GM19452 (cell line): ENCODE measurements around the gene TDRD9.
"Not testable (repeated sequence)": the region's sequence is repeated elsewhere in the genome, so short reads cannot be mapped to it uniquely, and the experiment has no call there.

Experiments
- ATAC-seq: cut with Tn5 transposase; IDR thresholded peaks from one replicate; pipeline ENCODE4 v1.9.1; 2021; ENCODE audit not compliant: unreplicated experiment

Gene TDRD9, protein sequence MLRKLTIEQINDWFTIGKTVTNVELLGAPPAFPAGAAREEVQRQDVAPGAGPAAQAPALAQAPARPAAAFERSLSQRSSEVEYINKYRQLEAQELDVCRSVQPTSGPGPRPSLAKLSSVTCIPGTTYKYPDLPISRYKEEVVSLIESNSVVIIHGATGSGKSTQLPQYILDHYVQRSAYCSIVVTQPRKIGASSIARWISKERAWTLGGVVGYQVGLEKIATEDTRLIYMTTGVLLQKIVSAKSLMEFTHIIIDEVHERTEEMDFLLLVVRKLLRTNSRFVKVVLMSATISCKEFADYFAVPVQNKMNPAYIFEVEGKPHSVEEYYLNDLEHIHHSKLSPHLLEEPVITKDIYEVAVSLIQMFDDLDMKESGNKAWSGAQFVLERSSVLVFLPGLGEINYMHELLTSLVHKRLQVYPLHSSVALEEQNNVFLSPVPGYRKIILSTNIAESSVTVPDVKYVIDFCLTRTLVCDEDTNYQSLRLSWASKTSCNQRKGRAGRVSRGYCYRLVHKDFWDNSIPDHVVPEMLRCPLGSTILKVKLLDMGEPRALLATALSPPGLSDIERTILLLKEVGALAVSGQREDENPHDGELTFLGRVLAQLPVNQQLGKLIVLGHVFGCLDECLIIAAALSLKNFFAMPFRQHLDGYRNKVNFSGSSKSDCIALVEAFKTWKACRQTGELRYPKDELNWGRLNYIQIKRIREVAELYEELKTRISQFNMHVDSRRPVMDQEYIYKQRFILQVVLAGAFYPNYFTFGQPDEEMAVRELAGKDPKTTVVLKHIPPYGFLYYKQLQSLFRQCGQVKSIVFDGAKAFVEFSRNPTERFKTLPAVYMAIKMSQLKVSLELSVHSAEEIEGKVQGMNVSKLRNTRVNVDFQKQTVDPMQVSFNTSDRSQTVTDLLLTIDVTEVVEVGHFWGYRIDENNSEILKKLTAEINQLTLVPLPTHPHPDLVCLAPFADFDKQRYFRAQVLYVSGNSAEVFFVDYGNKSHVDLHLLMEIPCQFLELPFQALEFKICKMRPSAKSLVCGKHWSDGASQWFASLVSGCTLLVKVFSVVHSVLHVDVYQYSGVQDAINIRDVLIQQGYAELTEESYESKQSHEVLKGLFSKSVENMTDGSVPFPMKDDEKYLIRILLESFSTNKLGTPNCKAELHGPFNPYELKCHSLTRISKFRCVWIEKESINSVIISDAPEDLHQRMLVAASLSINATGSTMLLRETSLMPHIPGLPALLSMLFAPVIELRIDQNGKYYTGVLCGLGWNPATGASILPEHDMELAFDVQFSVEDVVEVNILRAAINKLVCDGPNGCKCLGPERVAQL (N-terminal part only)

DNA sequence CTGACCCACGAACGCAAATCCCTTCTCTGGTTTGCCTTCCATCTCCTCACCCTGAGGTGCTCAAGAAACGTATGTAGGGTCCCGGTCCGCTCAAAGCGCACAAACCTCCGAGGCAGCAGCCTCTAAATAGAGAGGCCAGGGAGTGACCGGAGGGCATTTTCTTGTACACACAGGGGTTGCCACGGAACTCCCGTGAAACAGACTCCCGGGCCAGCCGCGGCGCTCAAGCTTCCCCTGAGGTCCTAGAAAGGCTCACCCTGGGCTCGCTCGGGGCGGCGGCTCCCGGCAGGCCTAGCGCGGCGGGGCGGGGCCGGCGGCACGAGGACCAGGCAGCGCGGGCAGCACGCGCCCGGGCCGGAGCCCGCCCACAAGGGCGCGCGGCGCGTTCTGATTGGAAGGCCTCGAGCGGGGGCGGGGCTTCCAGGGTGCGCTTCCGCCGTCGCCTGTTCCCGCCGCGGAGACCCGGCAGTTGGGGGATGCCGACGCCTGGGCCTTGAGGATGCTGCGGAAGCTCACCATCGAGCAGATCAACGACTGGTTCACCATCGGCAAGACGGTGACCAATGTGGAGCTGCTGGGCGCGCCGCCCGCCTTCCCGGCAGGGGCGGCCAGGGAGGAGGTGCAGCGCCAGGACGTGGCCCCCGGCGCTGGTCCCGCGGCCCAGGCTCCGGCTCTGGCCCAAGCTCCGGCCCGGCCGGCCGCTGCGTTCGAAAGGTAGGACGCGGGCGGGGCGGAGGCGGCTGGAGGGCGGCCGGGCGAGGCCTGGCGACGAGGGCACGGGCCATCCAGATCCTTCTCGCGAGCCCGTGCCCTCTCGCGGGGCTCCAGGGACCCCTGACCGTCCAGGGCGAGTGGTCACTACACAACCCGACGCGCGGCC, at the start of gene TDRD9:
TSS of gene TDRD9 (plus strand) at position 446 of the 880 bp plus-strand sequence. CDS start at position 500, 54 bp downstream.
- no peak for ATAC-seq

DNA sequence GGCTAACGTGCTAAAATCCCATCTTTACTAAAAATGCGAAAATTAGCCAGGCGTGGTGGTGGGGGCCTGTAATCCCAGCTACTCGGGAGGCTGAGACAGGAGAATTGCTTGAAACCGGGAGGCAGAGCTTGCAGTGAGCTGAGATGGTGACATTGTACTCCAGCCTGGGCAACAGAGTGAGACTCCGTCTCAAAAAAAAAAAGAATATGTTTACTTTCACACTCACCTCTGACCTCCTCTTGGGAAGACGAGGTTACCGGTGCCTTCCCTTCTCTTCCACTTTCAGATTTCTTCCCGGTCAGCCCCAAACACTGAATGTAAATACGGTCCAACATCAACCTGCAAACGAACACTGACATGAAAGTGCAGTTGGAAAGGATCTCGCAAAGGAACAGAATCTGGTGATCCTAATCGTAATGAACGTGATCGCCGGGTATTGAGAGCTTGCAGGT, 49.1 kb upstream of the TDRD9 start:
- ATAC-seq: no peak

DNA sequence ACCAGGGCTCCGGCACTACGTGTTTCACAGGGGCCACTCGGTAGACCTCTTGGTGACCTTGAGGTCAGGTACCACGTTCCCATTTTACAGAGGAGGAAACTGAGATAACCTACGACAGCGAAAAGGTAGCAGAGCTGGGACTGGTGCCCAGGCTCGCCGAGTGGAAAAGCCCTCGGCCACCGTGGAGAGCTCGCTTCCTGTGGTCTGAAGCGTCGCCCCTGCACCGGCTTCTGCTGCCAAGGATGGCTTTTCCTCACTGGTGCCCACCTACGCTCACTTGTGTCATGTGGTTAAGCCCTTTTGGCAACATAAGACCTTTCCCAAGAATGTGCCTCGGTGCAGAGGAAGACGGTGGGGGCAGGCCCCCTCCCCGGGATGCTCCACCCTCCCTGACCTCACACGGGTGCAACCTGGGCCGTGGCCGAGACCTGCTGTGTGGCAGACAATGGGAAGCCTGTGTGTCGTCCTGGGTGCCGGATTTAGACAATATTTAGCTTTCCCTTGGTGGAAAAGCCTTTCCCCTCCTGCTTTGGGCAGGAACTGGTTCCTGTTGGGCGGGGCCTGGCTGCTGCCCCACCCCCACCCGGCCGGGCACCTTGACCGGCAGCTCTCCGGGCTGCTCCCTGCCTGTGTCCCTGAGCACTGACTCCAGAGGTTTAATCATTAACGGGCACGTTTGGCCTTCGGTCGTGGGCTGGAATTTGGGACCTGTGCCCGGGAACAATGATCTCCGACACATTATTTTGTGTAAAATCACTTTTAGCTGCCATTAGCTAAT, 48.5 kb upstream of the TDRD9 start:
- no peak for ATAC-seq

DNA sequence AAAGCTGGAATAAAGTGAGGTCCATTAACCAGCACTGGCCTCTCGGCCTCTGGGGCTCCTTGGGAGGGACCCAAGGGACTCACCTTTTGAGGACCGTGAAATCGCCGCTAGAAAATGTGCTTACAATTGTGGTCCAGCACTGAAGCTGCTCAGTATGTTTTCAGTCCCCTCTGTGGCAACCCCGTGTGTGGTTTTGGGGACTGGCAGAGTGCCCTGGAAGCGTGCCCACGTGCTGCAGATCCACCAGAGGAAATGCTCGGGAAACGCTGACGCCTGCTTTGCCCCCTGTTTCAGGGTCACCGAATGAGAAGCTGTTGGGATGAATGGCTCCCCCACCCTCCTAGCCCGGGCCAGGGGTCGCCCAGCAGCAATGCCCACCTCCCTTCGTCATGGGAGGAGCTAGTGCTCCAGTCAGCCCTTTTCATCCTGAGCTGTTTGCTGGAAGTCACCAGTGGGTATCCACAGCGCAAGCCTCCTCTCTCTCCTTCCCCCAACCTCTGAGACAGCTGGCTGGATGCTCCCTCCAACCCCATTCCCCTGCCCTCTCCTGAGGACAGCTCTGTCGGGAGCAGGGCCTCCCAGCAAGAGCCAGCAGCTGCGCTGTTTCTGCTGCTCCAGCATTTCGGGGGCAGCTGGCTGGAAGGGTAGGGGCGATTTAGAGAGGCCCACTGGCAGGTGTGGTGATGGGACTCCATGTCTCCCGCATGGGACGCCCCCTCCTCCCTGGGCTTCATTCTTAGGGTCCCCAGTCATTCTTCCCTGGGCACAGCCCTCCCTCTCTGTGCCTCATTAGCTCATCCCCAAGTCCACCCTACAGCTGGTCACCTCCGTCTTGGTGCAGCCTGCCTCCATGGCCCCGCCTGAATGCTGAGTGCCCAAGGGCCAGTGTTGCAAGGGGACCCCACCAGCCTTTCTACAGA, 47.6 kb upstream of the TDRD9 start:
- ATAC-seq: no peak

DNA sequence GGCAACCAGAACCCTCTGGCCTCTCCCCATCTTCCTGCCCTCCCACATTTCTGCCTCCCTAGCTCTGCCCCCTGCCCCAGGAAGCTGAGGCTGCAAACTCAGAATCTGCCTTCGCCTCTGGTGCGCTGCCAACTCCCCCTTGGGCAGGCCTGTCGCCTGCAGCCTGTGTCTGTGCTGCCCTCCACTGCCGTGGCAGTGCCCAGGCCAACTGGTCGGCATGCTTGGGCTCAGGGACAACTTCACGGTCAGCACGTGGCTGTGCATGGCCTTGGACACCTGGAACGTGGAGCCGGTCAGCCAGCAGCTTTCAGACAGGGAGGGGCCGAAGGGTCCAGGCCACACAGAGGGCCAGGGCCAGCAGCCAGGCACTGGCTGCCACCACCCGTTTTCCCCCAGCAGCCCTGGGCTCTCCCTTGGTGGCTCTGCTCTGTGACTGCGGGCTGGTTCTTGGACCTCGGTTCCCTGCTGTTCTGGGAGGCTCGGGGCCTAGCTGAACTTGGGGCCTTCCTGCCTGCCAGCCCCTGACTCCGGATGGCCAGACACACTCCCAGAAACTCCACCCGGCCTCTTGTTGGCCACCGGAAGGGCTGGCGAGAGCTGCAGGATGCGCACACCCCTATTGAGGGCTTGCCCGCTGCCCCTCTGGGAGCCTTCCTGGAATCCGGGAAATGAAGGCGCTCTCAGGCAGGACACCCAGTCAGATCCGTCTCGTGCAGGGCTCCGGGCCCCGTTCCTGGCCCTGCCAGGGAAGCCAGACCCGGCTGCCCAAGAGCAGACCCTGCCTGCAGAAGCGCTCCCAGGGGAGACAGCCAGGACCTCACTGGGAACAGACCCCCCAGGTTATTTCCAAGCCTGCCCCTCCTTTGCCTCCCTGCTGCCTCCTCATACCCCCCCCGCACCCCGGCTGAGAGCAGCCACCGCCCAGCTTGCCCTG, 46.7 kb upstream of the TDRD9 start:
- ATAC-seq: no peak

DNA sequence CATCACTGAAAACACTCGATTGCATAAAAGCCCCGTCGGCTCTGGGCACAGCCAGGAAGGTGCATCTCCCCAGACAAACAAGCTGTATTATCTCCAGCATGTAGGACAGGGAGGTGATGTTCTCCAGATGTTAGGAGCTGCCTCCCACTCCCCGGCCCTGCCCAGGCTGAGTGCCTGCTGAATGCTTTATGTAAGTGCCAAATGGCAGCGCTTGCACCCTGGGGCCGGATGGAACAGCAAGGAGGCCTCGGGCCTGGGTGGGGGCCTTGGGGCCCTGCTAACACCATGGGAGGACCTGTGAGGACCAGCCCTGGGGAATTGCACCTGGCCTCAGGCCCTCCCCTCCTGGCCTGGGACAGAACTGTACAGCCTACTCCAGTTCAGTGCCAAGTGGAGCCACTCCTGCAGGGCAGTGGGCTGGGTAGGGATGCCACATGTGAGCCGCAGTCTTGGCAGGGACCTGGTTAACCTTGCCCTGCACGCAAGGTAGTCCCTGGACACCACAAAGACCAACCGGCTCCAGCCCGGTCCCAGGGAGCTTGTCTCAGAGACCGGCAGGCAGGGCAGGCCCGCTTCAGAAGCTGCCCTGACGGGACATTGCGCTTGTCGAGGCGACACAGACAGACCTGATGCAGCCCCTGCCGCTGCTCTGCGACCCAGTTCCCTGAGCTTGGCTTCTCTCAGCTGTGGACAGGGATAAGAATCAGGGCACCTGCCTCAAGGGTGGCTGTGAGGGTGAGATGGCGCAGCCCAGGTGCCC, 45.6 kb upstream of the TDRD9 start:
- ATAC-seq: no peak

DNA sequence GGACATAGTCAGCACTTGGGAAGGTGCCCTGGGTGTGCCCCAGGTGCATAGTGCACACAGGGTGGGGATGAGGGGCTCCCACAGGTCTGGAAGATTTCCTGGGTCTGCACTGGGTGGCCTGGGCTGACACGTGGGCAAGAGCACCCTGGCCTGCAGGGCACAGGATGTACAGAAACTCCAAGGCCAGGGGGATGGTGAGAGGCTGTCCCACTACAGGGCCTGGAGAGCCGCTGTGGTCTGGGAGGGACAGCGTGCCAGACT, 45.1 kb upstream of the TDRD9 start:
- no peak for ATAC-seq

DNA sequence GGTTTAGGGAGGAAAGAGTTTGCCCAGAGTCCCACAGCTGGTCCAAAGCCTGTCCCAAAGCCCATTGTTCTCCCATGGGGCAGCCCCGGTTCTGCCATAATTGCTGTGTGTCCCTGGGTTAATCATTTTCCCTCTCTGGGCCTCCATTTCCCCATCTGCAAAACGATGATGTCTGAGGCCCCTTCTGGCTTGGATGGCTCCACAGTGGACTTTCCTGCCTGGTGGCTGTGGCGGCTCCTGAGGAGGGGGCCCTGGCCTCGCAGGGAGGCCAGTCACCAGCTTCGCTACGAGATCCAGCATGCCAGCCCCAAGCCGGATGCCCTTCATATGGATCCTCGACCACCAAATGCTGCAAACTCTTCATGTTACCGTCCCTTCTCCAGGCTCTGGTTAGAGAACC, 43.4 kb upstream of the TDRD9 start:
- ATAC-seq: no peak

DNA sequence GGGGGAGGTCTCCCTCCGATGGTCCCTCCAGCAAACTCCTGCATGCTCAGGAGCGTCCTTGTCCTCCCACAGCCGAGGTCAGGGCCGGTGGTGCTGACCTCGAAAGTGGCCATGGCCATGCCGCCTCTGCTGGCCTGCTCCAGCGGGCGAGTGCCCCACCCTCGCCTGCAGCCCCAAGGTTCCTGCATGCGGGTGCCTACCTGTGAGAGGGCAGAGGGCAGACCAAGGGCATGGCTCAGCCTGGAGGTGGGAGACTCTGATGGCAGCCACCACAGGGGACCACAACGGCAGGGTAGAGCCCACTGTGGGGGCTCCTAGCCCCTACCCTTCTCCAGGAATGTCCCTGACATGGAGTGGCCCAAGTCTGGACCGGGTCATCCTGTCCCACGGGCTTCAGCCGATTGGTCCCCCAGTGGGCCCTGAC, 42.7 kb upstream of the TDRD9 start:
- ATAC-seq: no peak

DNA sequence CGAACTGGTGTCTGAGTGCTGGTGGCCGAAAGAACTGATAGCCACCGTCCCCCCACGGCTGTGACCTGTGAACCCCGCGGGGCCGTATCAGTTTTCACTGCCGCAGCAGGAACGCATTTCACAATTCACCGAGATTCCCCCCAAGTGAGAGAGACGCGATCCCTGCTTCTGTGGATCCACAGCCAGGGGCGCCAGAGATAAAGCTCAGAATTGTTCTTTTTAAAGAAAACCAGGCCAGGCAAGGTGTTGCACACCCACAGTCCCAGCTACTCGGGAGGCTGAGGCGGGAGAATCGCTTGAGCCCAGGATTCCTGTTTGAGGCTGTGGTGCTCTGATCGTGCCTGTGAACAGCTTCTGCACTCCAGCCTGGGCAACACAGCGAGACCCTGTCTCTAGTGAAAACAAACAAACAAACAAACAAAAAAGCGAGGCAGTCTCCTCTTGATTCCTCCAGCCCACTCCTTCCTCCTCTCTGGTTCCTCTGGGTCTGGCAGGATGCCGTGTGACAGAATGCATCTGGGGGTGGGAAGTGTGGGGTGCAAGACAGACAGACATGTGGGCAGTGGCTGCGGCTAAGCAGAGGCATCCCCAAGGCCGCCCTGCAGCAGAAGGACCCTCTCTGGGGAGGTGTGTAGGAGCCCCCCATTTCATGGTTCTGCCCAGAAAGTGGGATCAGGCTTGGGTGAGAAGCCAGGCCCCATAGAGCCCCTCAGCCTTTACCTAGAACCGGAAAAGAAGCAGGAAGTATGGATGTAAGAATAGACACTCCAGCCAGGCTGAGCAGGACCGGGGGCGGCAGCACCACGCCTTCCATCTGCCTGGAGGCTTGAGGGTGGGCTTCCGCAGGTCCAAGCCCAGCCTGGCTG, 41.7 kb upstream of the TDRD9 start:
- ATAC-seq: no peak

DNA sequence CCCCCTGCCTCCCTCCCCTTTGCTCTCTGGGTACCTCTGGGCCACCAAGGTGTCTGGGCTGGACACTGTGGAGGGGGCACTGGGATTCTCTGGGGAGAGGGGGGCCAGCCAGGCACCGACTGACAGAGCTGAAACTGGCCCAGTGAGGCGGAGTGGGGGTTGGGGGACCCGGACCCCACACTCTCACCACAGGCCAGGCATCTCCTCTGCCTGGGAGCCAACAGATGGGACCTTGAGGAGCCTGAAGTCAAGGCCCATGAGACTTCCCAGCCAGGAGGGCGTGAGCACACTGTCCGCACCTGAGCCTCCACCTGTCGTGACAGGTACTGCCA, 41.1 kb upstream of the TDRD9 start:
- no peak for ATAC-seq

DNA sequence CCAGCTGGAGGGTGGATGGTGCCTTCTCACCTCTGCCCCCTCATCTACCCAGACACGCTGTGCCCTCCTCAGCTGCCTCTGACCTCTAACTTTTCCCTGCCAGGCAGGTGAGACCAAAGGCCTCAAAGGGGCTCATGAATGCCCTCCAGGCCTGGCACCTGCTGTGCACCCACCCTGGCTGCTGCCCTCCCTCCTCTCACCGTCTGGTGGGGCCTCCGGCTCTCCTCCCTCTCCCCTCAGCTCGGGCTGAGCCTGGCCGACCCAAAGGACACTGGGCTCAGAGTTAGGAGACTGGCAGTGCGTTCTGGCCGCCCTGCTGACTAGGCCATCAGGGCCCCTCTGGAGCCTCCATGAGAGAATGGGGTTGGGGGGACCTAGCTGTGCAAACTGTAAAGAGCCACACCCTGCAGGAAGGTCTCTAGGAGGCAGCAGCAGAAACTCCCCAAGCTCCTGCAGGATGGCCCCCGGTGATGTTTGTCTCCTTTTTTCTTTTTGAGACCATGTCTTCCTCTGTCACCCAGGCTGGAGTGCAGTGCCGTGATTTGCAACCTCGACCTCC, 40.6 kb upstream of the TDRD9 start:
- no peak for ATAC-seq

DNA sequence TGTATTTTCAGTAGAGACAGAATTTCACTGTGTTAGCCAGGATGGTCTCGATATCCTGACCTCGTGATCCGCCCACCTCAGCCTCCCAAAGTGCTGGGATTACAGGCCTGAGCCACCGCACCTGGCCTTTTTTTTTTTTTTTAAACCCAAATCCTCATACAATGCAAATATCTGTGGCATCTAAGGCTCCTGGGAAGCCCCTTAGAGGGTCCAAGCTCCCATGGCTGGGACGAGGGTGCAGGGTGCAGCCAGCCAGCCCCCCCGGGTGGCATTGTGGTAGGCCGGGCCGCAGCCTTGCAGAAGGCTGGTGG, 39.3 kb upstream of the TDRD9 start:
- not testable (repeated sequence) for ATAC-seq

DNA sequence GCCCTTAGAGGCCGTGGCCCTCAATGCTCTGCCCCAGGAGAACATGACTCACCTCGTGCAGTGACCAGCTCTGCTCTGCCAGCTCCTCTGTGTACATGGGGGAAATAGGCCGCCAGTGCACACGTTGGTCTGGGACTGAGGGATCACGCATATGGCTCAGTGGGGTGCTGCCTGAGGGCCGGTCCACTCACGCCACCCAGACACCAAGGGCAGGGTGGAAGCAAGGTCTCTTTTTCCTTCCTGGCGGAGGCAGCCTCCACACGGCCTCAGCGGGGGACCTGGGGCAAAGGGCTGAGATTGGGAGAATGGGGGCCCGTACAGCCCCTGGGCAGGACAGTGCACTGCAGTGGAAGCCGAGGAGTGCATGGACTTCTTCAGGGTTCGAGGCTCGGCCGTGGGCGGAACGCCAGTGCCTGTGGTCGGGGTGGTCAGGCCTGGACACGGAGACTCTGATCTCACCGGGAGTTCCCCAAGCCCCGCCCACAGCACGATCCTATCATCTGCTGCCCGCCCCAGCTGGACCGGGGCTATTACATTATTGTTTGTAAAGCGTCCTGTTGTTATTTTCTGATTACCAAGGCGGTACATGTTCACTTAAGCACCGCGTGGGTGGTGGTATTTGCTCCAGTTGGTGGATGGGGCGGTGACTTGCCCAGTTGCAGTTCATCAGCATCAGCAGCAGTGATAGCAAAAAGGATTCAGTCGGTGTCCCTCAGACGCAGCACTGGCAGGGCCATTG, 38.8 kb upstream of the TDRD9 start:
- no peak for ATAC-seq

DNA sequence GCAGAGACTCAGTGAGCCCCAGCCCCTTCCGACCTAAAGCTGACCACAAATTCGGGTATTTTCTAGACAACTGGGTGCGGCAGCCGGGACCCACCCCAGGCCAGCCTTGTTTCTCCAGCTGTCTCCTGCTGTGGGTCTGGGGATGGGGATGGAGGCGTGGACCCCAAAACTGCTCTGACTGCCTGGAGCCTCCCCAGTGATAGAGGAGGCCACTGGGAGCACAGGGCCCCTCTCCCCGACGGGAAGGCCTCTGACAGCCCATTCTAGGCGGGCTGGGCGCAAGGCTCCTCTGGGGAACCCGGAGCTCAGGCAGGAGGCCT, 38.2 kb upstream of the TDRD9 start:
- ATAC-seq: no peak
